ENCODE measurements around the gene HPRT1. TPM values are rescaled to one million over a fixed set of nuclear protein-coding genes. Genes with fewer than 3 reads are reported as not detected.

HPRT1 gene
- 10.0 and 20.2 TPM in 2 replicates for total RNA-seq (ENCODE audit: low replicate concordance)

GRCh38 chrX:134460005-134460861, at the start of gene HPRT1:
HPRT1 (plus strand) TSS chrX:134460165; CDS start chrX:134460312, 147 bp downstream.
- H3K4me3 ChIP-seq (ENCODE audit: low read depth, low read length), result peak within 1 kb of the TSS; percentile 71
- peak; percentile 64 for DNase-seq (ENCODE audit: low read depth)
- no peak for TF ChIP-seq CTCF (IDR thresholded peaks at IDR 0.05; ENCODE audit: insufficient read depth, low read length)

GRCh38 chrX:134416087-134416486, 43.9 kb upstream of the HPRT1 start:
- no peak for TF ChIP-seq CTCF (IDR thresholded peaks at IDR 0.05; ENCODE audit: insufficient read depth, low read length)
- H3K4me3 ChIP-seq (ENCODE audit: low read depth, low read length), result no peak overlapping the region
- no peak for DNase-seq (ENCODE audit: low read depth)

- TF ChIP-seq CTCF (IDR thresholded peaks at IDR 0.05; ENCODE audit: insufficient read depth, low read length), result no peak
- H3K4me3 ChIP-seq (ENCODE audit: low read depth, low read length), result no peak overlapping the region
- DNase-seq (ENCODE audit: low read depth), result no peak
Measured at GRCh38 chrX:134418317-134419113, 41.5 kb upstream of the HPRT1 start.

- H3K4me3 ChIP-seq (ENCODE audit: low read depth, low read length), result no peak overlapping the region
- no peak for TF ChIP-seq CTCF (IDR thresholded peaks at IDR 0.05; ENCODE audit: insufficient read depth, low read length)
- no peak for DNase-seq (ENCODE audit: low read depth)
Measured at GRCh38 chrX:134419784-134420183, 40.2 kb upstream of the HPRT1 start.

- peak; percentile 46 for DNase-seq (ENCODE audit: low read depth)
- no peak overlapping the region for H3K4me3 ChIP-seq (ENCODE audit: low read depth, low read length)
- peak; percentile 45 for TF ChIP-seq CTCF (IDR thresholded peaks at IDR 0.05; ENCODE audit: insufficient read depth, low read length)
Measured at GRCh38 chrX:134423606-134424005, 36.4 kb upstream of the HPRT1 start.

GRCh38 chrX:134426281-134426680, 33.7 kb upstream of the HPRT1 start:
- no peak for TF ChIP-seq CTCF (IDR thresholded peaks at IDR 0.05; ENCODE audit: insufficient read depth, low read length)
- DNase-seq (ENCODE audit: low read depth), result no peak

More at GRCh38 chrX:134426281-134426680, 33.7 kb upstream of the HPRT1 start:
- no peak overlapping the region for H3K4me3 ChIP-seq (ENCODE audit: low read depth, low read length)

Measured in fibroblast of the aortic adventitia (primary cell).